Gastroesophageal sphincter (tissue), 4 donors: ENCODE measurements around the gene SLC24A3. TPM values are rescaled to one million over a fixed set of nuclear protein-coding genes. Genes with fewer than 3 reads are reported as not detected.

ENCODE experiments used
- ATAC-seq: fragments of 150-250 bp; one replicate; pipeline ENCODE4 v1.9.1; 2016; ENCODE audit warnings: mild to moderate bottlenecking, moderate library complexity
- H3K27ac ChIP-seq, 4 donors: fragments of 200-600 bp; sonication (generic) in 3 of 4; 1 replicate in 3 of 4; 2 replicates in 1 of 4; pipeline ENCODE4 v1.5.1; 2016 to 2019
- H3K27me3 ChIP-seq: fragments of 200-600 bp; sonication (generic); one replicate; pipeline ENCODE4 v1.5.1; 2019
- H3K36me3 ChIP-seq, 2 donors: fragments of 200-600 bp; sonication (generic); one replicate each; pipeline ENCODE4 v1.5.1; 2019; ENCODE audit warnings: control low read depth in 1 of 2
- H3K4me1 ChIP-seq, 3 donors: fragments of 200-600 bp; sonication (generic); 1 replicate in 2 of 3; 2 replicates in 1 of 3; pipeline ENCODE4 v1.5.1; 2016 to 2019; ENCODE audit warnings: control low read depth in 2 of 3
- H3K4me3 ChIP-seq, 2 donors: fragments of 200-600 bp; sonication (generic); one replicate each; pipeline ENCODE4 v1.5.1; 2019; ENCODE audit warnings: mild to moderate bottlenecking in 1 of 2, moderate library complexity in 1 of 2
- H3K9me3 ChIP-seq, 3 donors: fragments of 200-600 bp; sonication (generic); one replicate each; pipeline ENCODE4 v1.5.1; 2017 to 2019; ENCODE audit warnings: control low read depth in 2 of 3
- EP300 ChIP-seq: sonication (generic); formaldehyde crosslinking; IDR thresholded peaks from one replicate; pipeline ENCODE4 v1.6.1; 2017; ENCODE audit warnings: antibody characterized with exemption, mild to moderate bottlenecking
- POLR2A ChIP-seq, 2 donors: fragments of 450-650 bp; IDR thresholded peaks; one replicate each; pipeline ENCODE4 v1.6.1; 2017; ENCODE audit warnings: antibody characterized with exemption in 2 of 2, mild to moderate bottlenecking in 2 of 2, moderate library complexity in 1 of 2
- POLR2AphosphoS5 ChIP-seq: sonication (generic); formaldehyde crosslinking; IDR thresholded peaks from one replicate; pipeline ENCODE4 v1.6.1; 2017; ENCODE audit warnings: antibody characterized with exemption
- WGBS, 2 donors: methylation state at CpG; one replicate each; pipeline ENCODE4 v1.1.5; 2018; ENCODE audit warnings: low coverage in 1 of 2; 5-methylcytosine and 5-hydroxymethylcytosine counted together
- total RNA-seq, 4 donors: library from RNA; depleted of rRNA; stranded (reverse); fragments of >200 nt; gene quantifications; one replicate each; pipeline ENCODE4 v1.1.0, GENCODE V29; 2016
- TF ChIP-seq, protein P1 (sequence below), 4 experiments: fragments of 200-600 bp in 2 of 4; fragments of 450-650 bp in 2 of 4; sonication (generic) in 1 of 4; IDR thresholded peaks; one replicate each; pipeline ENCODE4 v1.5.1; 2017 to 2019; ENCODE audit warnings: antibody characterized with exemption in 4 of 4, mild to moderate bottlenecking in 2 of 4, moderate library complexity in 2 of 4

SLC24A3 gene
- total RNA-seq, 4 donors from 2014 or later = 2.7 to 13.5 (median 5.5) TPM

DNA sequence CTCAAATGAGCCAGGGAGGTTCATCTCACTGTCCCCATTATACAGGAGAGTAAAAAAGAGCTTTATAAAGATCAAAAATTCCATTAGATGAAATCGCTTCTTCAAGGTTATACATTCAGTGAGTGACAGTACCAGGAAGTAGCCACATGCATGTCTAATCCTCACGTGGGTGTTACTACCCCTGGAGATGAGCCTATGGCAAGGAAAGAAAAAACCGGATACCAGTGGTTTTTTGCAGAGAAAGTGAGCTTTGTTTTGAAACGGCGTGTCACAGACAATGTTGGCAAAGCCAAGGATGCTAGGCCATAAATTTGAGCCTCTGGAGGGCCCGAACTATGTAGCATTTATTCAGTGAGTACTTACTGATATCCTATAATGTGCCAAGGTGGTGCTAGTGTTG is 330.7 kb downstream of the SLC24A3 start:
- H3K27ac ChIP-seq = no peak overlapping the region
- no peak for ATAC-seq
- no peak overlapping the region for H3K4me3 ChIP-seq
- H3K4me1 ChIP-seq = no peaks in the 10 kb centered on the region
- 84 to 93% methylated on average over 5 of the region's 6 CpGs for WGBS, 2 donors
- no peaks in the 10 kb centered on the region for H3K9me3 ChIP-seq
- TF ChIP-seq POLR2A (IDR thresholded peaks at IDR 0.05) (no peak), POLR2AphosphoS5 (no peak), EP300 (no peak)
- TF ChIP-seq, protein P1, sequence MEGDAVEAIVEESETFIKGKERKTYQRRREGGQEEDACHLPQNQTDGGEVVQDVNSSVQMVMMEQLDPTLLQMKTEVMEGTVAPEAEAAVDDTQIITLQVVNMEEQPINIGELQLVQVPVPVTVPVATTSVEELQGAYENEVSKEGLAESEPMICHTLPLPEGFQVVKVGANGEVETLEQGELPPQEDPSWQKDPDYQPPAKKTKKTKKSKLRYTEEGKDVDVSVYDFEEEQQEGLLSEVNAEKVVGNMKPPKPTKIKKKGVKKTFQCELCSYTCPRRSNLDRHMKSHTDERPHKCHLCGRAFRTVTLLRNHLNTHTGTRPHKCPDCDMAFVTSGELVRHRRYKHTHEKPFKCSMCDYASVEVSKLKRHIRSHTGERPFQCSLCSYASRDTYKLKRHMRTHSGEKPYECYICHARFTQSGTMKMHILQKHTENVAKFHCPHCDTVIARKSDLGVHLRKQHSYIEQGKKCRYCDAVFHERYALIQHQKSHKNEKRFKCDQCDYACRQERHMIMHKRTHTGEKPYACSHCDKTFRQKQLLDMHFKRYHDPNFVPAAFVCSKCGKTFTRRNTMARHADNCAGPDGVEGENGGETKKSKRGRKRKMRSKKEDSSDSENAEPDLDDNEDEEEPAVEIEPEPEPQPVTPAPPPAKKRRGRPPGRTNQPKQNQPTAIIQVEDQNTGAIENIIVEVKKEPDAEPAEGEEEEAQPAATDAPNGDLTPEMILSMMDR (IDR thresholded peaks at IDR 0.05) = no peak
- no peaks in the 10 kb centered on the region for H3K27me3 ChIP-seq
- H3K36me3 ChIP-seq = no peaks in the 10 kb centered on the region

DNA sequence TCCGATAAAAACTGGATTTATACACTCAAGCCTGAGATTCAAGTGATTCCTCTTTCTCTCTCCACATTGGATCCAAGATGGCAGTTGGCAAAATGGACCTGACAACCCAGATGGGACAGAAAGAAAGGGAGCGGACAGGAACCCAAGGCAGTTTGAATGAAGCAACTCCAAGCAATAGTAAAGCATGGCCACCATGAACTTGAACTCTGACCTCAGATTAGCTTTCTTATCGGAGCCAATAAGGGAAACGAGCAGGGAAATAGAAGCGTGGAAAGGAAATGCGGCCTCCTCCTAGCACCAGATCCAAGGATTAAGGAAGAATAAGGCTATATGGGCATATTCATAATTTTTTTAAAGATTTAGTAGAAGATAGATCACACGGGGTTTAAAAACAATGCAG is 332.2 kb downstream of the SLC24A3 start:
- H3K27me3 ChIP-seq = no peaks in the 10 kb centered on the region
- H3K36me3 ChIP-seq = no peaks in the 10 kb centered on the region
- H3K4me3 ChIP-seq = no peak overlapping the region
- 90 to 94% methylated on average over 5 to 7 of the region's 7 CpGs for WGBS, 2 donors
- no peaks in the 10 kb centered on the region for H3K4me1 ChIP-seq
- ATAC-seq = no peak
- no peaks in the 10 kb centered on the region for H3K9me3 ChIP-seq
- no peak overlapping the region for H3K27ac ChIP-seq
- TF ChIP-seq EP300 (no peak), POLR2A (IDR thresholded peaks at IDR 0.05) (no peak), POLR2AphosphoS5 (no peak)
- TF ChIP-seq, protein P1 (IDR thresholded peaks at IDR 0.05) = no peak

DNA sequence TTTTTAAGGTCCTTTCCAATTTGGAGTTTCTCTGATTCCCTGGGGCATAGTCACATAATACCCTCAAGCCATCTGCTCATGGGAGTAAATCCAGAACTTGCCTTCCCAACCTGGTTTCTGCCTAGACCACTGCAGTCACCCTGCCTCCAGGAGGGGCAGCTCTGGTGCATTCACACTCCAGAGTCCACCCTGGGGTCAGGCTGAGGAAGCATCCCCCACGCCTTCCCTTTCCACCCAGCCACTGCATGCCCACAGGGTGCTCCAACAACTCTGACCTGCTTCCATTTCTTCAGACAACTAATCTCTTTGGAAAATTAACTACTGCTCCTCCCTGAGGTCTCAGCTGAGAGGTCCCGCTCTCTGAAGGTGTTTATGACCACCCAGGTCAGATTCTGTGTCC is 334.2 kb downstream of the SLC24A3 start:
- Histone ChIP-seq H3K9me3 (no peaks in the 10 kb centered on the region), H3K4me1 (peaks cover 0 to 6% (median 0%) of the 10 kb centered on the region in 3 donors), H3K36me3 (no peaks in the 10 kb centered on the region), H3K27me3 (no peaks in the 10 kb centered on the region), H3K27ac (no peak overlapping the region), H3K4me3 (no peak overlapping the region)
- 100% methylated on average over 1 to 2 of the region's 2 CpGs for WGBS, 2 donors
- no peak for ATAC-seq
- no peak for TF ChIP-seq POLR2AphosphoS5
- TF ChIP-seq, protein P1 (IDR thresholded peaks at IDR 0.05) = no peak
- TF ChIP-seq EP300 = no peak

DNA sequence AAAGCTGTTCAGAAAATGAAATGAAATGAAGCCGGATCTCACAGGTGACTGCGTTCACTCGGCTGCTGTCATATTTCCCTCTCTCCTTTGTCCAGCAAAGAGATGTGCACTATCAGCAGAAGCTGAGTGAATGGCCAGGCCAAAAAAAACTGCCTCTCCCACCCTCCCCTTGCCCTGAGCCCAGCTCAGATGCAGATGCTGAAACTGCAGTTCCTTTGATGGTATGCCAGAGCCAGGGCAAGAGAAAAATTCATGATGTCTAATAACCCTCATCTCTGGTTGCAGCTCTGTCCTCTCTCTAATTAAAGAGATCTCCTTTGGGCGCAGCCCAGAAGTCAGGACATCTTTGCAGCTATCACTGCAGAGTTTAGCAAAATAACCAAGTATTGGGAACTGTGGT is 335.1 kb downstream of the SLC24A3 start:
- Histone ChIP-seq H3K9me3 (no peaks in the 10 kb centered on the region), H3K27ac (no peak overlapping the region), H3K4me3 (no peak overlapping the region), H3K36me3 (no peaks in the 10 kb centered on the region), H3K27me3 (no peaks in the 10 kb centered on the region), H3K4me1 (peaks cover 0 to 15% (median 0%) of the 10 kb centered on the region in 3 donors)
- TF ChIP-seq EP300 = no peak
- no peak for TF ChIP-seq POLR2A (IDR thresholded peaks at IDR 0.05)
- TF ChIP-seq POLR2AphosphoS5 = no peak
- TF ChIP-seq, protein P1 (IDR thresholded peaks at IDR 0.05) = no peak
- no peak for ATAC-seq
- 69 to 100% methylated on average over 3 to 4 of the region's 4 CpGs for WGBS, 2 donors

DNA sequence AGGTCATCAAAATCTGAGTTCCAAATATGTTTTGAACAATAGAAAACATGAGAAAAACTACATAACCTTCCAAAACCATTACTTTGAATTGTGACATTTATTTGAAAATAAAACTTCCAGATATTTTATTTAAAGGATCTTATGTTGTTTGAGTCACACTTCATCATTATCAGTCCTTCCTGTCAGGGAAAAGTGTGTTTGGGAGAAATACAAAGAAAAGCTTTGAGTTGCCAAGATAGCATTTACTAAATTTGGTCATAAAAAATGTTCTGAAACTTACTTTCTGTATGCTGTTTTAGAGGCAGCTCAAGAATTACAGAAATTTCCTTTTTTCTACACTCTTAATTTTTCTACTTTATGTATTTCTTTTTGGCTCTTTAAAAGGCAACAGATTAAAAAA is 337.5 kb downstream of the SLC24A3 start:
- Histone ChIP-seq H3K27ac (no peak overlapping the region), H3K36me3 (no peaks in the 10 kb centered on the region), H3K27me3 (no peaks in the 10 kb centered on the region), H3K4me3 (no peak overlapping the region), H3K4me1 (peaks cover 0 to 17% (median 0%) of the 10 kb centered on the region in 3 donors), H3K9me3 (no peaks in the 10 kb centered on the region)
- TF ChIP-seq POLR2AphosphoS5 = no peak
- TF ChIP-seq EP300 = no peak
- TF ChIP-seq POLR2A (IDR thresholded peaks at IDR 0.05) = no peak
- TF ChIP-seq, protein P1 (IDR thresholded peaks at IDR 0.05) = no peak
- no peak for ATAC-seq
